GM12891 (cell line): ENCODE measurements around the gene JPH3.

Experiments used
- DNase-seq: peaks from one replicate; pipeline ENCODE4 v3.0.0; 2011; ENCODE audit warnings: low spot score; ENCODE audit not compliant: insufficient read length
- FAIRE-seq: peaks from 2 replicates; lab custom pipeline; 2011; peaks lifted over from hg19 to GRCh38; lab: Jason Lieb, UNC
- PAX5 ChIP-seq: IDR thresholded peaks from 2 replicates; pipeline ENCODE4 v1.6.1; 2011; ENCODE audit warnings: low read length, moderate library complexity, mild to moderate bottlenecking; ENCODE audit not compliant: insufficient read depth, severe bottlenecking
- POLR2A ChIP-seq: IDR thresholded peaks from 2 replicates; pipeline ENCODE4 v1.6.1; 2011; ENCODE audit warnings: low read depth, low read length, control low read depth
- POLR2AphosphoS5 ChIP-seq: IDR thresholded peaks from 2 replicates; pipeline ENCODE4 v1.6.1; 2011; ENCODE audit warnings: low read depth, low read length, control low read depth
- POU2F2 ChIP-seq: IDR thresholded peaks from 2 replicates; pipeline ENCODE4 v1.6.1; 2011; ENCODE audit warnings: low read depth, mild to moderate bottlenecking, control low read depth, low read length, moderate library complexity
- SPI1 ChIP-seq: IDR thresholded peaks from 2 replicates; pipeline ENCODE4 v1.6.1; 2011; ENCODE audit warnings: low read depth, low read length, control low read depth
- TAF1 ChIP-seq: IDR thresholded peaks from 2 replicates; pipeline ENCODE4 v1.6.1; 2011; ENCODE audit warnings: low read depth, low read length, control low read depth

Gene JPH3

GRCh38 chr16:87583453-87584131, 18.7 kb upstream of the JPH3 start:
- TF ChIP-seq POLR2AphosphoS5 = no peak
- no peak for TF ChIP-seq POLR2A
- no peak for TF ChIP-seq PAX5
- no peak for TF ChIP-seq TAF1
- no peak for TF ChIP-seq SPI1
- TF ChIP-seq POU2F2 = no peak
- FAIRE-seq = no peak
- DNase-seq = no peak

DNA sequence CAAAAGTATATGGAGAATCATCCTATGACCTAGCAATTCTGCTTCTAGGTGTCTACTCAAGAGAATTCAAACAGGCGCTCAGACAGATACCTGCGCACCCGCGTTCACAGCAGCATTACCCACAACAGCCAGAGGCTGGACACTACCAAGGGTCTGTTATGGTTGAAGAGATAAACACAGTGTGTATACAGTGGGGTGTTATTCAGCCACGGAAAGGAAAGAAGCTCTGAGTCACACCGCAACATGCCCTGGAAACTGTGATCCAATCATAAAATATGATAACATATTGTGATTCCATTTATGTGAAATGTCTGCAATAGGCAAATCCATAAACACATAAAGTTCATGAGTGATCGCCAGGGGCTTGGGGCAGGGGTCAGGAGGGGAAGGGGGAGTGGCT, 18.0 kb upstream of the JPH3 start:
- DNase-seq (no peak), FAIRE-seq (no peak)
- TF ChIP-seq TAF1 = no peak
- no peak for TF ChIP-seq SPI1
- no peak for TF ChIP-seq PAX5
- TF ChIP-seq POU2F2 = no peak
- TF ChIP-seq POLR2AphosphoS5 = no peak
- no peak for TF ChIP-seq POLR2A

GRCh38 chr16:87584975-87585374, 17.3 kb upstream of the JPH3 start:
- no peak for TF ChIP-seq SPI1
- TF ChIP-seq POLR2A = no peak
- no peak for TF ChIP-seq PAX5
- TF ChIP-seq TAF1 = no peak
- TF ChIP-seq POU2F2 = no peak
- TF ChIP-seq POLR2AphosphoS5 = no peak
- FAIRE-seq = no peak
- DNase-seq = no peak

DNA sequence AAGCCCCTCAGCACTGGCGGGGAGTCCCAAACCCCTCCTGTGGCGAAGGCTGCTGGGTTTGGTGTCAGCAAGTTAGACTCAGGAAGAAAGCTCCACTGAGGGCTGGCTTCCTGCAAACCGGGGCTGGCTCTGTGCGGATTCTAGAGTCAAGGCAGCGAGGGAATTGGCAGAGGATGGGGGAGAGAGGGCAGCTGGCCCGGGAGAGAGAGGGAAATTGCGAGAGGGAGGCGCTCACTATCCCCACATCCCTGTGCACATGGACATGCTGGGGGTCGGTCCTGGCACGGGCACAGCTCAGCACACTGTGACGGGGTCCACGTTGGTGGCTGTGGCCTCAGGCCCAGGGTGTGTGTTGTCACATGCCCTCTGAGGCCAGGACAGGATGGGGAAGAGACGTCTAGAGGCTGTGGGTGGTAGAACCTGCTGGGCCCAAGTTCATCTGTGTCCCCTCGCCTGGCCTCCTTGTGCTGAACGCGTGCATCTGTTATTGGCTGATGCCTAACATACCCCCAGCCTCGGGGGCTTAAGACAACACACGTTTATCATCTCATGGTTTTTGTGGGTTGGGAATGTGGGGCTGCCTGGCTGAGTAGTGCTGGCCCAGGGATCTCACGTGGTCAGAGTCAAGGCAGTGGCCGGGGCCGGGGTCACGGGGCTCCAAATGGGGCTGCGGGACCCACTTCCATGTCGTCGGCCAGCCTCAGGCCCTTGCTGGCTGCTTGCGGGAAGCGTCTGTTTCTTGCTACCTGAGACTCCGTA, 16.7 kb upstream of the JPH3 start:
- no peak for FAIRE-seq
- TF ChIP-seq PAX5 (no peak), POLR2A (no peak)
- DNase-seq = no peak

DNA sequence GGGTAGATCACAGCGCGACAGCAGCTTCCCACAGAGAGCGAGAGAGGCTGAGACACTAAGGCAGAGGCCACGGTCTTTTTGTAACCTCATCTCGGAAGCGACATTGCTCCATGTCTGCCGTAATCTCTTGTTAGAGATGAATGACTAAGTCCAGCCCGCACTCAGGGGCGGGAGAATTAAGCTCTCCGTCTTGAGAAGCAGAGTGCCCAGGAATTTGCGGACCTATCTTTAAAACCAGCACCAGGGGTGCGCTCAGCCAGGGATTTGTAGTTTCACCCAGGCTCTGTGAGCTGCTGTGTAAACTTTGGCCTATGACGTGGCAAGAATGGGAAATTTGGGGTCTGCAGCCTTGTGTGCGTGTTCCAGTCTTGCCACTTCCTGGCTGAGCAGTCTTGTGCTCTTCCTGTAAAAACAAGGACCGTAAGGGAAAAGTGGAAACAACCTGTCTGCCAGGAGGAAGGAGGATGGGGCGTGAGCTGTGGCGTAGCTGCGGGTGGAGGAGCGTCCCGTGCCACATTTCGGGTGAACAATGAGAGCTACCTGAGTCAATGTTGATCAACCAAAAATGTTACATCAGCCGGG, 16.0 kb upstream of the JPH3 start:
- TF ChIP-seq POLR2AphosphoS5 = no peak
- no peak for TF ChIP-seq SPI1
- TF ChIP-seq POU2F2 = no peak
- no peak for TF ChIP-seq TAF1
- TF ChIP-seq PAX5 = no peak
- no peak for TF ChIP-seq POLR2A
- DNase-seq (no peak), FAIRE-seq (no peak)

DNA sequence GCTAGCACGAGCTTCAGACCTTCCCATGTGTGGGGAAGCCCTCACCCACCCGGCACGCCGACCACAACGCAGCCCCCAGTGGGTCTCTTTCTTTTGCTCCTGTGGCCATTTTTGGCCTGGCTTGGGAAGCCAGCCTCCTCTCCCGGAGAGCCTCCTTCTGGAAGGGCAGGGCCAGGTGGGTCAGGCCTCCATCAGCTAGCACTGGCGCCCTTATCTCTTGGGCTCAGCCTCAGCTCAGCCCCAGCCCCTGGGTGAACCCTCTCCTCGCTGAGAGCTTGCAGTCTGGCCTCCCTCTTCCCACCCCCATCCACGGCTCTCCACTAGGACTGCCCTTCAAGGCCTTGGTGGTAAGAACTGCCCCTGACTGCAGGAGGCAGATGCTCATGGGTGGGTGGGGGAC, 14.7 kb upstream of the JPH3 start:
- TF ChIP-seq PAX5 (no peak), POU2F2 (no peak), POLR2AphosphoS5 (no peak), SPI1 (no peak), POLR2A (no peak), TAF1 (no peak)
- no peak for DNase-seq
- no peak for FAIRE-seq

DNA sequence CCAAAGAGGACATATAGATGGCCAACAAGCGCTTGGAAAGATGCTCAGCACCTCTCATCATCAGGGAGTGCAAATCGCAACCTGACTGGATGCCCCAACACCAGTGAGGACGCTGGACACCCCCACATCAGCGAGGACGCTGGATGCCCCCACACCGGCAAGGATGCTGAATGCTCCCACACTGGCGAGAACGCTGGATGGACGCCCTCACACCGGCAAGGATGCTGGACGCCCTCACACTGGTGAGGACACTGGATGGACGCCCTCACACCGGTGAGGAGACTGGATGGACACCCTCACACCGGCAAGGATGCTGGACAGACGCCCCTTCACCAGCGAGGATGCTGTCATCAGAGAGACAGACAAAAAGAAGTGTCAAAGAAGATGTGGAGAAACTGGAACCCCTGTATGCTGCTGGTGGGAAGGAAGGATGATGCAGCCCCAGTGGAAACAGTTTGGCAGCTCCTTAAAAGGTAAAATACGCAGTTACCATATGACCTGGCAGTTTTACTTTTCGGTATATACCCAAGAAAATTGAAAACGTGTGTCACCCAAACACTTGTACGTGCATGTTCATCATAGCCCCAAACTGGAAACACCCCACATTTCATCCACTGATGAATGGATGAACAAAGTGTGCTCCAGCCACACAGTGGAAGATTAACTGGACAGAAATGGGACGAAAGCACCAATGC, 10.1 kb upstream of the JPH3 start:
- DNase-seq (no peak), FAIRE-seq (no peak)
- TF ChIP-seq POLR2AphosphoS5 (no peak), POLR2A (no peak), SPI1 (no peak), POU2F2 (no peak), PAX5 (no peak), TAF1 (no peak)

DNA sequence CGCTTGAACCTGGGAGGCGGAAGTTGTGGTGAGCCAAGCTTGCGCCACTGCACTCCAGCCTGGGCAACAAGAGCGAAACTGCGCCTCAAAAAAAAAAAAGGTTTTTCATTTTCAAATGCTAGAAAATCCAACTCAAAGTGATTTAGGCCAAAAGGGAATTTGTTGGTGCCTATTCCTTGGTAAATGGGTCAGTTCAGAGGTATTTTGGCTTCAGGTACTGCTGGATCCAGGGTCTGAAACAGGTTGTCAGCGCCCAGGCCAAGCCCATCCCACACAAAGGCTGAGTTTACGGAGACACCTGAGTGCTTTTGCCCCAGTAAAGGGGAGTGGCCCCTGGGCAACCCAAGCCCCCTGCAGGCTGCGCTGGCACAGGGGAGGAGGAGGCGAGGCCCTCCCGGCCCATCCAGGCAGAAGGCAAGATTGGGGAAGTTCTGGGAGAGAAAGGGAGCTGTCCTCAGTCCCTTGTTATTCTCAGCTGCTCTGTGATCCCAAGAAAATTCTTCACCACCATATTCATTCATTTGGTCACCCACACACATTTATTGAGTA, 8.5 kb upstream of the JPH3 start:
- FAIRE-seq (no peak), DNase-seq (no peak)
- no peak for TF ChIP-seq TAF1
- no peak for TF ChIP-seq POLR2AphosphoS5
- TF ChIP-seq SPI1 = no peak
- no peak for TF ChIP-seq PAX5
- no peak for TF ChIP-seq POLR2A
- TF ChIP-seq POU2F2 = no peak

GRCh38 chr16:87595712-87596111, 6.6 kb upstream of the JPH3 start:
- FAIRE-seq = no peak
- no peak for DNase-seq
- no peak for TF ChIP-seq TAF1
- no peak for TF ChIP-seq POLR2A
- TF ChIP-seq PAX5 = no peak
- TF ChIP-seq POU2F2 = no peak
- TF ChIP-seq SPI1 = no peak
- TF ChIP-seq POLR2AphosphoS5 = no peak
